Stimulated activated CD8-positive, alpha-beta memory T cell treated with anti-CD3 and anti-CD28 coated beads, Interleukin-2, amount 100 ng/mL, for 1 hour (primary cell): Measurements from ENCODE around the gene PRSS53.

Experiments
- DNase-seq, 2 donors: peaks; one replicate each; pipeline ENCODE4 v3.0.0-alpha.2; 2020; ENCODE audit warnings: low read depth in 2 of 2

The PRSS53 gene

DNA sequence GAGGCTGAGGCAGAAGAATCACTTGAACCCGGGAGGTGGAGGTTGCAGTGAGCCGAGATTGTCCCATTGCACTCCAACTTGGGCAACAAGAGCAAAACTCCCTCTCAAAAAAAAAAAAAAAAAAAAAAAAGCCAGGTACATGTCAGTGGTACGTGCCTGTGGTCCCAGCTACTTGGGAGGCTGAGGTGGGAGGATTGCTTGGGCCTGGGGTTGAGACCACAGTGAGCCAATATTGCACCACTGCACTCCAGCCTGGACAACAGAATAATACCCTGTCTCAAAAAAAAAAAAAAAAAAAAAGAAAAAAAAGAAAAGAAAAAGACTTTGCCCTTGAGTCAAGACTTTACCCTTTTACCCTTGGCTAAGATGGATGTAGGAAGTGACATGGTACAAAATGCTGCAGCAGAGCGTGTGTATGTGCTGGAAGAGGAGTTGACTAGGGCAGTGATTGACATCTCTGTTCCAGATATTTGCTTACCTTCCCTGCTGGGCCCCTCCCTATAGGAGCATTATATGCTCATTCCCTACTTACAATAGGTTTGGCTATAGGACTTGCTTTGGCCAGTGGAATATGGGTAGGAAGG, 44.8 kb downstream of the PRSS53 start:
- DNase-seq = no peak

DNA sequence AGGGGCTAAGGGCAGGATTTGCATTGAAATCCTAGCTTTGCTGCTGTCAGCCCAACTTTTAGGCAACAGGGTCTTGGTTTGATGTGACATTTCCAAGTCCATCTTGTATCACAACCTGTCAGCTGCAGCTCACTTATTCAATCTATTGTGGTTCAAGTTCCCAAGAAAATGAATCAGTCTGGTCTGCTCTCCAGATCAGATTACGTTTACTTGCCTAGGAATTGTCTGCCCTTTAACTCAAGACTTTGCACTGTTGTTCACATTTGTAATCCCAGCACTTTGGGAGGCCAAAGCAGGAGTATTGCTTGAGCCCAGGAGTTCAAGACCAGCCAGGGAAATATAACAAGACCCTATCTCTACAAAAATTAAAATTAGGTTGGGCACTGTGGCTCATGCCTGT, 45.4 kb downstream of the PRSS53 start:
- no peak for DNase-seq

DNA sequence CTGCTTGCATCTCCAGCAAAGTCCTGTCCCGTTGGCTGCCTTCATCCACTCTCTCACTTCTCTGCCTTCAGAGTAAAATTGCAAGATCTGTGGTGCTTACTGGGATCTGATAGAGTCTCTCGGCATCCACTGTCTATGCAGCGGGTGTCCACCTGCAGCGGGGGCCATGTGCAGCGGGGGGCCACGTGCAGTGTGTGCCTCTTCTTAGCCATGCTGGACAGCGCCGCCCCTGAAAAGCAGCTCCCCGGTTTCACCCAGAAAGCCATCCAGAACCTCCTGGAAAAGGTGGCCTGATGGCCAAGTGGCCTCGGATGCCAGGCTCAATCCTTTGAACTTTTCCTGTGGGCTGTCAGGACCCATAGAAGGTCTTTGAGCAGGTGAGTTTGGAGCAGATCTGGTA, 45.9 kb downstream of the PRSS53 start:
- DNase-seq = no peak

DNA sequence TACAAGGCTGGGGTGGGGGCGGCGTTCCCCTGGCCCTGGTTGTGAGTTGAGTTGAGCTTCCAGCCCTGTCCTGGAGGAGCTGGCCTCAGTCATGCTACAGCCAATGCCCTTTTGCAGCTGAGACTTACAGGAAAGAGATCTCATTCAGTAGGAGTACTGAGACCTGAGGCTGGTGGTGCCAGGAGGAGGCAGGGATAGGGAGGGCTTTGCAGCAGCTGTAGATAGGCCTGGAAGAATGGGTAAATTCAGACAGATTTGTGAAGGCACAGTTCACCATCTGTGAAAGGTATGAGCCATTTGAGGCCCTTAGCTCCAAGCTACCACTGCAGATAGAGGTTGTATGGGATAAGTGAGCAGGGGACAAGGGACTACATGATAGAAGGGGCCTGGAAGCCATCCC, 49.8 kb downstream of the PRSS53 start:
- no peak for DNase-seq

DNA sequence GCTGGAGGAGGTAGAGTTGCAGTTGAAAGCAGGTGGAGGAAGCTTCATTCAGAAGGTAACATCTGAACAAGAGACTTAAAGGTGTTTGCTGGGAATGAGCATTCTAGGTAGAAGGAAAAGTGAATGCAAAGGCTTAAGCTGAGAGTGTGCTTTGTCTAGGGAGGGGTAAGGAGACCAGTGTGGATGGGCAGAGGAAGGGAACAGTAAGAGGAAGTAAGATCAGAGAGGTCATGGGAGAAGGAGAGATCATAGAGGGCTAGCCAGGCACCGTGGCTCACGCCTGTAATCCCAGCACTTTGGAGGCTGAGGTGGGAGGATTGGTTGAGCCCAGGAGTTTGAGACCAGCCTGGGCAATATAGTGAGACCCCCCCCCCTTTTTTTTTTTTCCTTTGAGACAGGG, 52.1 kb downstream of the PRSS53 start:
- no peak for DNase-seq

DNA sequence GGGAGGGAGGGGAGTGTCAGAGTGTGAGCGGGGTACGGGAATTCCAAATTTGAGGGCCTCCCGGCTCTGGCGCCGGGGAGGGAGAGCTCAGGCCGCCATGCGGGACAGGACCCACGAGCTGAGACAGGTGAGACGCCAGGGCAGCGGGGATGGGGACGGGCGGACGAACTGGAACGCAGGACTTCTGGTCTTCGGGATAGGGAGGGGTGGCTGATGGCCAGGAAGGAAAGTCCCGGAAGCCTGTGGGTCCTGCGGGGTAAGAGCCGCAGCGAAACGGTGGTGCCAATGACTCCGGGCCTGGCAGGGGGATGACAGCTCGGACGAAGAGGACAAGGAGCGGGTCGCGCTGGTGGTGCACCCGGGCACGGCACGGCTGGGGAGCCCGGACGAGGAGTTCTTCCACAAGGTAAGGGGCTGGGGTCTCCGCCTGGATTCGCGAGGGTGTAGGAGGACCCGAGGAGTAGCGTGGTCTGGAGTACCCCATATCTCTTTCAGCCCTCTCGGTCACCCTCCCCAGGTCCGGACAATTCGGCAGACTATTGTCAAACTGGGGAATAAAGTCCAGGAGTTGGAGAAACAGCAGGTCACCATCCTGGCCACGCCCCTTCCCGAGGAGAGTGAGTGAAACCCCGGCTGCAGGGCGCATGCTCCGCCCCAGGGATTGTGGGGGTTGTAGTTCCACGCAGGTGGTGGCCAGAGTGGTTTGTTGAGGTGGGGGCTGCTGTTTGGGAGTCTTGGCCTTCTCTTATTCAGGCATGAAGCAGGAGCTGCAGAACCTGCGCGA, 54.8 kb downstream of the PRSS53 start:
- DNase-seq = peak; percentile 72 to 81
